Pancreas (tissue), 10 donors: ENCODE results near the gene EXOC4. TPM values are rescaled to one million over a fixed set of nuclear protein-coding genes. Genes with fewer than 3 reads are reported as not detected.

Experiments
- ATAC-seq, 4 donors: fragments of 200-7000 bp; cut with Tn5 transposase; one replicate each; pipeline versions ENCODE4 v1.8.0 to v1.9.1; 2020; ENCODE audit warnings: mild to moderate bottlenecking in 4 of 4, moderate library complexity in 4 of 4
- DNase-seq, 6 donors: peaks; one replicate each; pipeline ENCODE4 v3.0.0-alpha.2; 2020
- FAIRE-seq: peaks from 2 replicates; lab custom pipeline; 2012; peaks lifted over from hg19 to GRCh38; lab: Jason Lieb, UNC
- H3K27ac ChIP-seq, 4 donors: fragments of 200-600 bp; sonication (generic); 1 replicate in 3 of 4; 2 replicates in 1 of 4; pipeline versions ENCODE4 v1.5.0 to v1.8.0; 2020
- H3K27me3 ChIP-seq, 4 donors: fragments of 200-600 bp; one replicate each; pipeline ENCODE4 v1.8.0; 2021
- H3K36me3 ChIP-seq, 3 donors: fragments of 200-600 bp; sonication (generic) in 1 of 3; one replicate each; pipeline versions ENCODE4 v1.5.0 to v1.8.0; 2020 to 2021
- H3K4me1 ChIP-seq, 3 donors: fragments of 200-600 bp; one replicate each; pipeline ENCODE4 v1.8.0; 2021
- H3K4me3 ChIP-seq, 4 donors: fragments of 200-600 bp; sonication (generic) in 2 of 4; one replicate each; pipeline versions ENCODE4 v1.5.0 to v1.8.0; 2020 to 2021
- H3K9me3 ChIP-seq, 4 donors: fragments of 200-600 bp; one replicate each; pipeline ENCODE4 v1.8.0; 2021
- CTCF ChIP-seq, 4 donors: fragments of 200-600 bp; sonication (generic) in 3 of 4; IDR thresholded peaks; one replicate each; pipeline versions ENCODE4 v1.5.0 to v1.8.0; 2021; ENCODE audit warnings: antibody characterized with exemption in 4 of 4
- WGBS, 2 donors: extraction: QIAGEN DNeasy Blood & Tissue Kit; methylation state at CpG; one replicate each; pipeline ENCODE4 v1.1.7; 2013; 5-methylcytosine and 5-hydroxymethylcytosine counted together
- intact Hi-C, 3 donors: fragments of 100-400 bp; cut with DNase I; formaldehyde crosslinking; loops; one replicate each; pipeline versions ENCODE4 v1.11.1 to v1.14.2; 2022
- polyA plus RNA-seq, 2 donors: library from polyadenylated mRNA; stranded (reverse); fragments of 200-250 nt; gene quantifications; one replicate each; pipeline ENCODE4 v1.2.3, GENCODE V29; 2013
- total RNA-seq, 6 donors: library from RNA; stranded (reverse); fragmentation: NEBNext Ultra II Directional in 4 of 6; extraction: Animal tissue kit (Norgen Biotek cat#: 25700) in 4 of 6; gene quantifications; one replicate each; pipeline versions ENCODE4 v1.2.1 to v1.2.4, GENCODE V29; 2021 to 2023
- donor health status: healthy with polysubstance abuse.
- donor health status: DM: no; HTN: no; CAD: no; lungs with moderate emphysema.
- donor health status: DM: no; HTN: no; CAD: no.
- donor health status: control.
- donor health status: control.
- donor health status: Bipolar disorder and iron deficiency.
- donor health status: DM: yes; HTN: yes; CAD: no.
- donor health status: DM: no; HTN: no; CAD: no.
- donor health status: DM: no; HTN: no; CAD: no.
- donor health status: DM: yes; HTN: yes; CAD: no.

EXOC4 gene
- total and polyA plus RNA-seq, 8 donors = 13.4 to 81.2 (median 53.8) TPM

DNA sequence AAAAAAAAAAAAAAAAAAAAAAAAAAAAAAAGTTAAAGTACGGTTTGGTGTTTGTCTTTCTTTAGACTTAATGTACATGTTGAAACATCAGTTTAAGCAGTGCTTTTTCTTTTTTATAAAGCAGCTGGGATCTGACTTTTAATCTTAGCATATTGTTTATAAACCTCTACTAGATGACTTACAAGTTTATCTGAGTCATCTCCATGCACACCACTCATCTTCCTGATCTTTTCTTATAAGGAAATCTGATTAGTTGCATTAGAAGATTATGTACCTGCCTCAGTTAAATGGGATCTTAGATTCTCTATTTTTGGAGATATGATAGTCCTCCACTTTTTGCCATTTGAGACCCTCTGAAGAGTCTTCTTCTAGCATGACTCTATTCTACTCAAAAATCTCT is 482.3 kb downstream of the EXOC4 start:
- no peak overlapping the region for H3K27ac ChIP-seq
- DNase-seq (no peak), ATAC-seq (no peak), FAIRE-seq (no peak)
- no peaks in the 10 kb centered on the region for H3K36me3 ChIP-seq
- intact Hi-C loops = no loop called here
- H3K4me1 ChIP-seq = no peaks in the 10 kb centered on the region
- H3K27me3 ChIP-seq = no peaks in the 10 kb centered on the region
- no peaks in the 10 kb centered on the region for H3K9me3 ChIP-seq
- WGBS, 2 donors = 93 to 100% methylated on average over 1 of the region's 1 CpG
- TF ChIP-seq CTCF (IDR thresholded peaks at IDR 0.05) = no peak
- no peak overlapping the region for H3K4me3 ChIP-seq

GRCh38 chr7:133739817-133740216 is 486.9 kb downstream of the EXOC4 start:
- Histone ChIP-seq H3K9me3 (no peaks in the 10 kb centered on the region), H3K4me3 (no peak overlapping the region), H3K27ac (no peak overlapping the region), H3K27me3 (no peaks in the 10 kb centered on the region), H3K4me1 (no peaks in the 10 kb centered on the region), H3K36me3 (no peaks in the 10 kb centered on the region)
- no peak for ATAC-seq
- no peak for FAIRE-seq
- no peak for TF ChIP-seq CTCF (IDR thresholded peaks at IDR 0.05)
- WGBS, 2 donors = 93 to 100% methylated on average over 1 of the region's 1 CpG
- intact Hi-C loops = no loop called here
- no peak for DNase-seq

DNA sequence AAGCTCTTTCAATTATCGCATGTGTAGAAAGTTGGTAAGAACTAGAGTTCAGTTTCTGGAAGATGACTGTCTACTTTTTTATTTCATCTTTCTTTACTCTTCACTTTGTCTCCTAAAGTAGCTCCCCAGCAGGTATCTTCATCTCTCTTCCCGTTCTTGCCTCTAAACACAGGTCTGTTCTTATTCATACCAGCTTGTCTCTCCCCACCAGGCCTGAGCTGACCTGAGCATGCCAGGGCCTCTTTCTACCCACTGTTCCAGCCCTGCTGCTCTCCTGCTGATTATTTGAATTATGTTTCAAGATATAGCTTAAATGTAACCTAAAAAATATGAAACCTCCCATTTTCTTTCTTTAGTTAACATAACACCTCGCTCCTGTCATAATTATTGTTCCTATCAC is 488.2 kb downstream of the EXOC4 start:
- FAIRE-seq = no peak
- no peak for ATAC-seq

GRCh38 chr7:133741703-133742102 is 488.8 kb downstream of the EXOC4 start:
- FAIRE-seq (no peak), ATAC-seq (no peak), DNase-seq (no peak)
- H3K27me3 ChIP-seq = no peaks in the 10 kb centered on the region
- H3K27ac ChIP-seq = no peak overlapping the region
- intact Hi-C loops = no loop called here
- TF ChIP-seq CTCF (IDR thresholded peaks at IDR 0.05) = no peak
- 94 to 98% methylated on average over 3 of the region's 3 CpGs for WGBS, 2 donors
- no peak overlapping the region for H3K4me3 ChIP-seq
- no peaks in the 10 kb centered on the region for H3K9me3 ChIP-seq
- peaks cover 0 to 13% (median 8%) of the 10 kb centered on the region in 3 donors for H3K4me1 ChIP-seq
- H3K36me3 ChIP-seq = no peaks in the 10 kb centered on the region

More for the DNA sequence above, 488.2 kb downstream of the EXOC4 start:
- Histone ChIP-seq H3K9me3 (no peaks in the 10 kb centered on the region), H3K27ac (no peak overlapping the region), H3K27me3 (no peaks in the 10 kb centered on the region), H3K4me3 (no peak overlapping the region), H3K4me1 (peaks cover 0 to 6% (median 2%) of the 10 kb centered on the region in 3 donors), H3K36me3 (no peaks in the 10 kb centered on the region)
- no peak for TF ChIP-seq CTCF (IDR thresholded peaks at IDR 0.05)
- intact Hi-C loops = no loop called here
- DNase-seq = no peak
- 94 to 96% methylated on average over 3 of the region's 3 CpGs for WGBS, 2 donors

- no peak for ATAC-seq
- peaks cover 0 to 14% (median 8%) of the 10 kb centered on the region in 3 donors for H3K4me1 ChIP-seq
- WGBS, 2 donors = 81 to 84% methylated on average over 6 of the region's 6 CpGs
- no peak for DNase-seq
- no peak overlapping the region for H3K4me3 ChIP-seq
- no peaks in the 10 kb centered on the region for H3K36me3 ChIP-seq
- no peaks in the 10 kb centered on the region for H3K9me3 ChIP-seq
- H3K27ac ChIP-seq = no peak overlapping the region
- no peak for FAIRE-seq
- H3K27me3 ChIP-seq = no peaks in the 10 kb centered on the region
- no peak for TF ChIP-seq CTCF (IDR thresholded peaks at IDR 0.05)
- intact Hi-C loops = no loop called here
Observed at GRCh38 chr7:133742709-133743538, 490.0 kb downstream of the EXOC4 start.
